Transverse colon (tissue), 4 donors: ENCODE results near the gene MAT1A.

Experiments
- CTCF ChIP-seq, 5 experiments: fragments of 200-600 bp in 3 of 5; fragments of 450-650 bp in 2 of 5; sonication (generic) in 3 of 5; IDR thresholded peaks; 1 replicate in 2 of 5; 2 replicates in 3 of 5; pipeline ENCODE4 v1.5.1; 2016 to 2017; ENCODE audit warnings: antibody characterized with exemption in 5 of 5, inconsistent platforms in 3 of 5, mild to moderate bottlenecking in 2 of 5, moderate library complexity in 1 of 5
- EP300 ChIP-seq: sonication (generic); formaldehyde crosslinking; IDR thresholded peaks from one replicate; pipeline ENCODE4 v1.6.1; 2017; ENCODE audit warnings: antibody characterized with exemption, low read depth
- POLR2A ChIP-seq: fragments of 450-650 bp; IDR thresholded peaks from one replicate; pipeline ENCODE4 v1.6.1; 2016; ENCODE audit warnings: antibody characterized with exemption, mild to moderate bottlenecking, moderate library complexity
- POLR2AphosphoS5 ChIP-seq, 3 donors: sonication (generic); formaldehyde crosslinking; IDR thresholded peaks; one replicate each; pipeline ENCODE4 v1.6.1; 2016; ENCODE audit warnings: antibody characterized with exemption in 3 of 3

GRCh38 chr10:80275756-80276155 is 13.7 kb downstream of the MAT1A start:
- TF ChIP-seq CTCF (IDR thresholded peaks at IDR 0.05) (no peak), POLR2A (no peak), EP300 (no peak), POLR2AphosphoS5 (IDR thresholded peaks at IDR 0.05) (no peak)
